ENCODE results near the gene KHK.

DNA sequence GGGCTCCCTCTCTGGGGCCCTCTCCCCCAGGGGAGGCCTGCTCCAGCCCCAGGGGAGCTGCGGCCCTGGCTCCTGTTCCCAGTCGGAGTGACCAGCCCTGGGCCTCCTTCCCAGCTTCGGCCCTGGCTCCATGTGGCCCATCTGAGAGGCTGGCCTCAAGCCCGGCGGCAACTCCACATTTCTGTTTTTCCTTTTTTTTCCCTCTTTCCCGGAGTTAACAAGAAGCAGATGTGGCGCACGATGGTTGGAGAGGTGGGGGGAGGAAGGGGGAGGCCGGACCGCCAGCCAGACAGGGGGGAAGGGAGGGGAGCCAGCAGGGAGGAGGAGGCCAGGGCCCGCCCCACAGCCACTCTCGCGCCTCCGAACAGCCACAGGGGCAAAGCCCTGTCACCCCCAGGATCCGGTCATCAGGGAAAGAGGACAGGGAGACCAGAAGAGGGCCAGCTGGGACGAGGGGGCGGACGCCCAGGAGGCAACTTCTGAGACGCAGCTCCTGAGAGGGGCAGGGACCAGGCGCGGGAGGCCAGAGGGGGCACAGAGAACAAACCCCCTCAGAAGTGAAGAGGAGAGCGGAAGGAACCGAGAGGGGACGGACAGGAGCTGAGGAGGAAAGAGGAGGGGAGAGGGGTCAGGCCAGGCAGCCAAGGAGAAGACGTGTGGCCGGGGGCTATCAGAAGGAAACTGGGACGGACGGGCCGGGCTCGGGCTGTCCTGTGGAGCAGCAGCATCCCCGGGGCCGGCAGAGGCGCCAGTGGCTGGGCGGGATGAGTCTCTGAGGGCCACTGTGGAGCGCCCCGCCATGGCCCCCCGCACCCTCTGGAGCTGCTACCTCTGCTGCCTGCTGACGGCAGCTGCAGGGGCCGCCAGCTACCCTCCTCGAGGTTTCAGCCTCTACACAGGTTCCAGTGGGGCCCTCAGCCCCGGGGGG lies 8.0 kb upstream of the KHK start, which contains the start of gene EMILIN1:
- TF ChIP-seq TAF7 (tag; IDR thresholded peaks at IDR 0.05) (no peak), MCM2 (IDR thresholded peaks at IDR 0.05; ENCODE audit: low read depth) (no peak)
